Naive B cell (primary cell): ENCODE results near the gene CPLX3. TPM values are rescaled to one million over a fixed set of nuclear protein-coding genes. Genes with fewer than 3 reads are reported as not detected.

Experiments
- ATAC-seq, 2 donors: fragments of 150-1000 bp; cut with Tn5 transposase; 2 replicates each; pipeline ENCODE4 v1.10.0; 2021; ENCODE audit warnings: low read depth in 2 of 2, mild to moderate bottlenecking in 2 of 2, moderate library complexity in 2 of 2
- DNase-seq: peaks from one replicate; pipeline ENCODE4 v3.0.0; 2022
- H3K27ac Mint-ChIP-seq, 6 donors: one replicate each; pipeline ENCODE4 v1.8.0; 2020 to 2022; ENCODE audit warnings: mild to moderate bottlenecking in 6 of 6, mixed read lengths in 6 of 6, moderate library complexity in 5 of 6, inconsistent platforms in 2 of 6
- H3K27me3 Mint-ChIP-seq, 3 donors: one replicate each; pipeline ENCODE4 v1.8.0; 2021 to 2022; ENCODE audit warnings: mixed read lengths in 3 of 3, mild to moderate bottlenecking in 1 of 3
- H3K36me3 Mint-ChIP-seq, 2 donors: one replicate each; pipeline ENCODE4 v1.8.0; 2020 to 2022; ENCODE audit warnings: mixed read lengths in 2 of 2, inconsistent platforms in 1 of 2, mild to moderate bottlenecking in 1 of 2
- H3K4me1 Mint-ChIP-seq, 3 donors: one replicate each; pipeline ENCODE4 v1.8.0; 2020 to 2022; ENCODE audit warnings: mixed read lengths in 3 of 3, inconsistent platforms in 1 of 3, mild to moderate bottlenecking in 1 of 3, moderate library complexity in 1 of 3
- H3K4me3 Mint-ChIP-seq, 8 donors: one replicate each; pipeline ENCODE4 v1.8.0; 2020 to 2022; ENCODE audit warnings: mild to moderate bottlenecking in 8 of 8, mixed read lengths in 8 of 8, moderate library complexity in 8 of 8, inconsistent platforms in 2 of 8
- H3K9me3 Mint-ChIP-seq, 7 donors: one replicate each; pipeline ENCODE4 v1.8.0; 2020 to 2022; ENCODE audit warnings: mixed read lengths in 7 of 7, mild to moderate bottlenecking in 5 of 7, inconsistent platforms in 2 of 7, moderate library complexity in 1 of 7
- polyA plus RNA-seq, 6 donors: library from polyadenylated mRNA; unstranded; fragments of 300-500 nt; fragmentation: Illumina TruSeq; gene quantifications; one replicate each; pipeline ENCODE4 v1.2.3, GENCODE V29; 2021; ENCODE audit warnings: low read depth in 6 of 6

The CPLX3 gene
- polyA plus RNA-seq, 6 donors from 2014 or later = not detected

DNA sequence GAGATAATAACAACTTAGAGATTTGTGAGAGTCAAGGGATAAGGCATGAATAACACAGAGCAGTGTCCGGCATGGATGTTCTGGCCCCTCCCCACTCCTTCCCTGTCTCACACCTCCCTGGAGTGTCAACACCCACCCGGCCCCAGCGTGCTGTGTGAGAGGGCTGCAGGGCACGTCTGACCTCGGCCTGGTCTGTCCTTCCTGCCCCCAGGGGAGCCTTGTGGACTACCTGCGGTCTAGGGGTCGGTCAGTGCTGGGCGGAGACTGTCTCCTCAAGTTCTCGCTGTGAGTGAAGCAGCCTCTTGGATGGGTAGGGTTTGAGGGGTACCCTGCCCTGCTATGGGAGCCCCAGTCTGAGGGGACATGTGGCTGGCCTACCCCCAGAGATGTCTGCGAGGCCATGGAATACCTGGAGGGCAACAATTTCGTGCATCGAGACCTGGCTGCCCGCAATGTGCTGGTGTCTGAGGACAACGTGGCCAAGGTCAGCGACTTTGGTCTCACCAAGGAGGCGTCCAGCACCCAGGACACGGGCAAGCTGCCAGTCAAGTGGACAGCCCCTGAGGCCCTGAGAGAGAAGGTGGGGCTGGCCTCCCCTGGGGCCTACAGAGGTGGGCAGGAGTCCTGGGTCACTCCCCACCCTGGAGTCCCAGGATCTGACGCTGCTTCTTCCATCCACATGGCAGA lies 25.0 kb upstream of the CPLX3 start:
- ATAC-seq = no peak
- H3K4me3 Mint-ChIP-seq = peak overlapping the region in 1 of 8 donors; percentile 56
- H3K9me3 Mint-ChIP-seq = no peaks in the 10 kb centered on the region
- DNase-seq = no peak
- H3K27ac Mint-ChIP-seq = peak overlapping the region in 1 of 6 donors; percentile 99
- H3K4me1 Mint-ChIP-seq = peaks cover 35 to 52% (median 47%) of the 10 kb centered on the region in 3 donors
- H3K36me3 Mint-ChIP-seq = peaks cover 5 to 15% of the 10 kb centered on the region in 2 donors
- H3K27me3 Mint-ChIP-seq = no peaks in the 10 kb centered on the region

DNA sequence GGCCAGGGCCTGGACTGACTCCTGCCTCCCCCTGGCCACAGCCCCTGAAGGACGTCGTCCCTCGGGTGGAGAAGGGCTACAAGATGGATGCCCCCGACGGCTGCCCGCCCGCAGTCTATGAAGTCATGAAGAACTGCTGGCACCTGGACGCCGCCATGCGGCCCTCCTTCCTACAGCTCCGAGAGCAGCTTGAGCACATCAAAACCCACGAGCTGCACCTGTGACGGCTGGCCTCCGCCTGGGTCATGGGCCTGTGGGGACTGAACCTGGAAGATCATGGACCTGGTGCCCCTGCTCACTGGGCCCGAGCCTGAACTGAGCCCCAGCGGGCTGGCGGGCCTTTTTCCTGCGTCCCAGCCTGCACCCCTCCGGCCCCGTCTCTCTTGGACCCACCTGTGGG lies 24.1 kb upstream of the CPLX3 start:
- DNase-seq = no peak
- Mint-ChIP-seq H3K27ac (no peak overlapping the region), H3K36me3 (peaks cover 5 to 15% of the 10 kb centered on the region in 2 donors), H3K27me3 (no peaks in the 10 kb centered on the region), H3K4me1 (peaks cover 32 to 50% (median 50%) of the 10 kb centered on the region in 3 donors), H3K9me3 (no peaks in the 10 kb centered on the region), H3K4me3 (no peak overlapping the region)
- ATAC-seq = no peak

DNA sequence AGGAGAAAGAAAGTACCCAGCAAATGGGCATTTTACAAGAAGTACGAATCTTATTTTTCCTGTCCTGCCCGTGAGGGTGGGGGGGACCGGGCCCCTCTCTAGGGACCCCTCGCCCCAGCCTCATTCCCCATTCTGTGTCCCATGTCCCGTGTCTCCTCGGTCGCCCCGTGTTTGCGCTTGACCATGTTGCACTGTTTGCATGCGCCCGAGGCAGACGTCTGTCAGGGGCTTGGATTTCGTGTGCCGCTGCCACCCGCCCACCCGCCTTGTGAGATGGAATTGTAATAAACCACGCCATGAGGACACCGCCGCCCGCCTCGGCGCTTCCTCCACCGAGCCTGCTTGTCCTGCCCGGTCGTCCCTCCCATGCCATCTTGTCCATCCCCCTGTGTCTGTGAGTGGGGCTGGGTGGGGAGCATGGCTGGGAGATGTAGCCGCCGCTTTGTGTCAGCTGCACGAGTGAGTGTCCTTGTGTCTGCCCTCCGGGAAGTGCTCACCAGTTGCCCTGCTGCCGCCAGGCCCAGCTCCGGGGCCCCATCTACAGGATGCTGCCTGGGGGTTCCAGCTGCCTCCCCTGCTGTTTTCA lies 23.5 kb upstream of the CPLX3 start:
- no peak for ATAC-seq
- H3K4me1 Mint-ChIP-seq = peaks cover 29 to 50% (median 49%) of the 10 kb centered on the region in 3 donors
- no peak for DNase-seq
- H3K36me3 Mint-ChIP-seq = peaks cover 5 to 15% of the 10 kb centered on the region in 2 donors
- H3K4me3 Mint-ChIP-seq = no peak overlapping the region
- peak overlapping the region in 1 of 6 donors; percentile 72 for H3K27ac Mint-ChIP-seq
- H3K27me3 Mint-ChIP-seq = no peaks in the 10 kb centered on the region
- H3K9me3 Mint-ChIP-seq = no peaks in the 10 kb centered on the region

DNA sequence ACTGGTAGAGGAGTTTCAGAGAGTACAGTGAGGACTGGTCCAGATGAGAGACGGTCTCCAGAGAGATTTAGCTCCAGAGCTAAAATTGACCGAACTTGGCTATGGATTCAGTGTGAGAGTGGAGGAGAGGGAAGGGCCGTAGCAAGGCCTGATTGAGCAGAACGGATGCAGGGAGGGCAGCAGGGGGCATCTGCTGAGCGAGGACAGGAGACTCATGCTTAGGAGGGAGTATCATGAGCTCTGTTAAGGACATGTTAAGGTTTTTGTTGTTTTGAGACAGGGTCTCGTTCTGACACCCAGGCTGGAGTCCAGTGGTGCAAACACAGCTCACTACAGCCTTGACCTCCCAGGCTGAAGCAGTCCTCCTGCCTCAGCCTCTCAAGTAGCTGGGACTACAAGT lies 21.5 kb upstream of the CPLX3 start:
- DNase-seq (no peak), ATAC-seq (no peak)
- H3K9me3 Mint-ChIP-seq = no peaks in the 10 kb centered on the region
- H3K4me1 Mint-ChIP-seq = peaks cover 24 to 48% (median 46%) of the 10 kb centered on the region in 3 donors
- peak overlapping the region in 5 of 6 donors; percentile 27 to 86 (median 77) for H3K27ac Mint-ChIP-seq
- H3K4me3 Mint-ChIP-seq = peak overlapping the region in 2 of 8 donors; percentile 4 to 37
- peaks cover 5 to 15% of the 10 kb centered on the region in 2 donors for H3K36me3 Mint-ChIP-seq
- no peaks in the 10 kb centered on the region for H3K27me3 Mint-ChIP-seq

DNA sequence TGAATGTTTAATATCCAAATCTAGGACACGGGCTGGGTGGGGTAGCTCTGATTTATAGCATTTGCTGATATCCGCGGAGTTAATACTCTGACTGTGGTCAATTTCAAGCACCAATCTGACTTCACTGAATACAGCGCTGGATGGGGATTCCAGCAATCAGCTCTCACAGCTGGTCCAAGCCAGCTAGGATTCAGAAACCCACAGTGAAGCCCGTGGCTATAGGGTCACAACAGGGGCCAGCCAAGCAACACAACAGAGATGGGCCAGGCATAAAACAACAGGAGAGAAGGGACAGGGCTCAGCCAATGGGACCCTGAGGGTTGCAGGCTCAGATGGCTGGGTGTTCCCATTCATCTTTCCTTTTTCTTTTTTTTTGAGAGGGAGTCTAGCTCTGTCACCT lies 19.1 kb upstream of the CPLX3 start:
- Mint-ChIP-seq H3K9me3 (no peaks in the 10 kb centered on the region), H3K4me1 (peaks cover 18 to 44% (median 36%) of the 10 kb centered on the region in 3 donors), H3K27me3 (no peaks in the 10 kb centered on the region), H3K4me3 (no peak overlapping the region), H3K27ac (peak overlapping the region; percentile 59 to 96 (median 87)), H3K36me3 (peaks cover 5 to 7% of the 10 kb centered on the region in 2 donors)
- DNase-seq = no peak
- no peak for ATAC-seq

DNA sequence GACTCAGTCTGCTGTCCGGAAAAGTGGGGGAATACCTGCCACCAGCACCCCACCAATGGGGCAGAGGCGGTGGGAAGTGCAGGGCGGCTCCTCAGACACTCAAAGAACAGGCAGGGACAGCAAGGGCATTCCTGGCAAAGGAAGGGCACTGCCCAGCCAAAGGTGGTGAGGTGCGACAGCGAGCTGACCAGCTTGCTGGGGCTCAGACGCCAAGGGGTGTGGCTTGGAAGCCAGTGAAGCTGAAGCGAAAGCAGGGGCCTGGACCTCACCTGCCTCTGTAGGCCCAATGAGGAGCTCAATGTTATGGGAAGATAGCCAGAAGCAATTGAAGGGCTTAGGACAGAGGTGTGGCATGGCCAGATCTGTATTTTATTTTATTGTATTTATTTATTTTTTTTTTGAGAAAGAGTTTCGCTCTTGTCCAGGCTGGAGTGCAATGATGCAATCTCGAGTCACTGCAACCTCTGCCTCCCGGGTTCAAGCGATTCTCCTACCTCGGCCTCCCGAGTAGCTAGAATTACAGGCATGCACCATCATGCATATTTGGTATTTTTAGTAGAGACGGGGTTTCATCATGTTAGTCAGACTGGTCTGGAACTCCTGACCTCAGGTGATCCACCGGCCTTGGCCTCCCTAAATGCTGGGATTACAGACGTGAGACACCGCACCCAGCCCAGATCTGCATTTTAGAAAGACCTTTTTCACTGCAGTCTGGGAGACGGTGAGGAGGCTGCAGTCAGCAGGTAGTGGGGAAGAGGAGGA lies 18.2 kb upstream of the CPLX3 start:
- Mint-ChIP-seq H3K36me3 (peaks cover 5 to 7% of the 10 kb centered on the region in 2 donors), H3K4me1 (peaks cover 21 to 44% (median 39%) of the 10 kb centered on the region in 3 donors), H3K9me3 (no peaks in the 10 kb centered on the region), H3K27ac (peak overlapping the region in 5 of 6 donors; percentile 9 to 97 (median 88)), H3K4me3 (peak overlapping the region in 2 of 8 donors; percentile 53 to 77), H3K27me3 (no peaks in the 10 kb centered on the region)
- ATAC-seq (no peak), DNase-seq (no peak)

DNA sequence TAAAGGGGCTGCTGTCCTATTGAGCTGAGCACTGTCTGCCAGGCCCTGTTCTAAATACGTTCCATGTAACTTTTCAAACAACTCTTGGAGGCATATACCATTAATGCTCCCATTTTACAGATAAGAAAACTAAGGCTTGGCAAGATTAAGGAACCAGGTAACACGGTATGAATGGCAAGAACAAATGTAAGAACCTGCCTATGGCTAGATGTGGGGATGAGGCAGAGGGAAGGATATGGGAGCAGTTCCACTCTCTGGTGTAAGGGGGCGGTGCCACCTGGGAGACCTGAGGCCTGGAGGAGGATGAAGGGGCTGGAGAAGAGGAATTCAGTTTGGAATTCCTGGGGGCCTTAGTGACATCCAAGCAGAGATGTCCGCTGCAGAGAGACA lies 17.6 kb upstream of the CPLX3 start:
- ATAC-seq = no peak
- Mint-ChIP-seq H3K4me1 (peaks cover 23 to 47% (median 43%) of the 10 kb centered on the region in 3 donors), H3K27ac (peak overlapping the region; percentile 9 to 93 (median 86)), H3K9me3 (no peaks in the 10 kb centered on the region), H3K4me3 (peak overlapping the region in 1 of 8 donors; percentile 77), H3K27me3 (no peaks in the 10 kb centered on the region), H3K36me3 (peaks cover 5% of the 10 kb centered on the region in 2 donors)
- DNase-seq = no peak

DNA sequence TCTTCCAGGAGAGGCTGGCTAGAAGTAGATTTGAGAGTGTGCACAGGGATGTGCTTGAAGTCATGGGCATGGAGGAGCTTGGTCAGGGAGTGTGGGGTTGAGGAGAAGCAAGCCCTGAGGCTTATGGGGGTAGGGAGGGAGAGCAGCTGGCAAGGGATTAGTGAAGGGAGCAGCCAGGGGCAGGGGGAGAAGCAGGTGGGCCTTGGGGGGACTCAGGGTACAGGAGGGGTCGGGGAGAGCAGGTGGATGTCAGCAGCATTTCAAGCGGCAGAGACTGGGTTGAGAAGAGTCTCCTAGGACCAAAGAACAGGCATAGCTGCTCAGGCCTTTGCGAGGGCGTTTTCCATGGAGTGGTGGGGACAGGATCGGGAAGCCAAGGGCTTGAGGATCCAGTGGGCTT lies 17.2 kb upstream of the CPLX3 start:
- no peak for DNase-seq
- Mint-ChIP-seq H3K27ac (peak overlapping the region in 4 of 6 donors; percentile 73 to 93 (median 86)), H3K36me3 (peaks cover under 1 to 1% of the 10 kb centered on the region in 2 donors), H3K27me3 (no peaks in the 10 kb centered on the region), H3K9me3 (no peaks in the 10 kb centered on the region), H3K4me1 (peaks cover 23 to 46% (median 38%) of the 10 kb centered on the region in 3 donors), H3K4me3 (no peak overlapping the region)
- no peak for ATAC-seq

DNA sequence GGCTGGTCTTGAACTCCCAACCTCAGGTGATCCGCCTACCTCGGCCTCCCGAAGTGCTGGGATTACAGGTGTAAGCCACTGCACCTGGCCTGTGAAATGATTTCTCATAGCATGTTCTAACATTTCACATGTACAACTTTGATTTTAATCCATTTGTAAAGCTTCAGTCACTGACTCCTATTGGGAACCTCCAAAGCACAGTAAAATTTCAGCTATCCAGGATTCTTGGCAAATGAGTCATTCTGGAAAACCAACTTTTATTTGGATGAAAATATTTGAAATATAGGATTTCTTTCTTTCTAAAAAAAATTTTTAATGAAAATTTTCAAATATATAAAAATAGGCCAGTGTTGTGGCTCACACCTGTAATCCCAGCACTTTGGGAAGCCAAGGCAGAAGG lies 16.5 kb upstream of the CPLX3 start:
- Mint-ChIP-seq H3K27me3 (no peaks in the 10 kb centered on the region), H3K27ac (peak overlapping the region in 2 of 6 donors; percentile 70 to 88), H3K36me3 (no peaks in the 10 kb centered on the region), H3K4me1 (peaks cover 23 to 38% (median 34%) of the 10 kb centered on the region in 3 donors), H3K9me3 (no peaks in the 10 kb centered on the region), H3K4me3 (no peak overlapping the region)
- ATAC-seq (no peak), DNase-seq (no peak)

DNA sequence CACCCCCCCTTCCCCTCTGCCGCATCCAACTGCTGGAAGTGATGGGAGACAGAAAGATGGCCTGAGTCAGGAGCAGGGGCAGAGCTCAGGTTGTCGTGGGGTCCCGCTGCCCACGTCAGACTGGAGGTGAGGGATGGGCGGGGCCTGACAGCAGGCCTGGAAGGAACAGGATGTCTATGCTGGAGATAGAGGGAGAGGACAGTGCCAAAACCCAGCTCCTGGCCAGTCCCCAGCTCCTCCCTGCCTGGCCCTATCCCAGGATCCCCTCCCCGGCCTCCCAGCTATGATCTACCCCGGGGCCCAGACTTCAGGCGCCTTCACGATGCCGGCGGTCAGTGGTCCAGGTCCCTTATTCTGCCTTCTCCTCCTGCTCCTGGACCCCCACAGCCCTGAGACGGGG lies 13.9 kb upstream of the CPLX3 start, which contains the start of gene LMAN1L:
Gene LMAN1L, plus strand, starts transcription at position 303 of the 400 bp plus-strand sequence. Its CDS starts 20 bp downstream, at position 323.
- no peak for ATAC-seq
- no peaks in the 10 kb centered on the region for H3K36me3 Mint-ChIP-seq
- H3K4me3 Mint-ChIP-seq = peak within 1 kb of the TSS in 1 of 8 donors; percentile 56
- peaks cover 0 to 9% (median 0%) of the 10 kb centered on the region in 3 donors for H3K27me3 Mint-ChIP-seq
- peaks cover 28 to 32% (median 30%) of the 10 kb centered on the region in 3 donors for H3K4me1 Mint-ChIP-seq
- H3K27ac Mint-ChIP-seq = peak within 1 kb of the TSS in 2 of 6 donors; percentile 15 to 34
- H3K9me3 Mint-ChIP-seq = no peaks in the 10 kb centered on the region
- no peak for DNase-seq

DNA sequence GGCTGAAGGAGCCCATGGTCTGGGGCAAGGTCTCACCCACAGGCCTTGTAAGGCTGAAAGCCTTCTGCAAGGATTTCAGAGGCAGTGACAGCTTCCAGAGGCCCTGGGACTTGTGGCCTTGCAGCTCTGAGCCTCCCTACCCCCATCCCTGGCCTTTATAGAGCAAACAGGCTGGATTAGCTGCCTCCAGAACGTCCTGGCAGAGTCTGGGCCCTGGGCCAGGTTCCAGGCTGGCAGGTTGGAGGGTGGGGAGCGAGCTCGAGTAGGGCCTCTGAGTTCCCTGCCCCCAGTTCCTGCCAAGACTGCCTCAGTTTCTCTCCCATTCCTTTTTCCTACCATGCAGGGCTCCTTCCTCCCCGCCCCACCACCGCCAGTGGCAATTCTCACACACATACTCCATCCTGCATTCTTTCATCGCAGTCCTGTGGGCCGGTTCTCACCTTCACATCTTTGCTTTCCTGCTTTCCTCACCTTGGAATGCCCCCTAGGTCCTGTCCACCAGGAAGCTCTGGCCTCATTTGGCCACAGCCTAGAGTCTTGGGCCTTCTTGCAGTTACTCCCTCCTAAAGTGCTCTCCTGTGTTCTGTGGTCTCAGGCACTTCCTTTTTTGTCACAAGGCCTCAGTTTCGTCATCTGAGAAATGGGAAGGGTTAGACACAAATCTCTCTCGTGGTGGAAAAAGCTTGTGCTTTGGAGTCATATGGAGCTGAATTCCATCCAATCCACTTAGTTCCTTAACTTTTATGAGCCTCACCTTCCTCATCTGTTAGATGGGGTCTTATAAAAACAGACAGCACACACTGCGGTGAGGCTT lies 11.1 kb upstream of the CPLX3 start:
- Mint-ChIP-seq H3K4me1 (peaks cover 22 to 31% (median 31%) of the 10 kb centered on the region in 3 donors), H3K4me3 (peak overlapping the region in 1 of 8 donors; percentile 40), H3K27me3 (peaks cover 0 to 23% (median 0%) of the 10 kb centered on the region in 3 donors), H3K9me3 (no peaks in the 10 kb centered on the region), H3K27ac (no peak overlapping the region), H3K36me3 (no peaks in the 10 kb centered on the region)
- no peak for ATAC-seq
- DNase-seq = no peak

DNA sequence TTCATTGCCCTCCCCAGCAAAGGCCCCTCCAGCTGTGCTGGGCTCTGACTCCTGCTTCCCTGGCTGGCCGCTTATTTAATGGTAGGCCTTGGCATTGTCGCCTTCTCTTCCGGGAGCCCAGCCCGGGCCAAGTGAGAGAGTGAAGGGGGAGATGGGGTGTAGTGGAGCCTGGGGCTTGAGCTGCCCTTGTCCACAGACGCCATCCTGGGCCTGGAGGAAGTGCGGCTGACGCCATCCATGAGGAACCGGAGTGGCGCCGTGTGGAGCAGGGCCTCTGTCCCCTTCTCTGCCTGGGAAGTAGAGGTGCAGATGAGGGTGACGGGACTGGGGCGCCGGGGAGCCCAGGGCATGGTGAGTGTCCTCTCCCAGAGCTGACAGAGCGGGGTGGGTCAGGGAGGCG lies 10.5 kb upstream of the CPLX3 start:
- H3K4me1 Mint-ChIP-seq = peaks cover 28 to 37% (median 37%) of the 10 kb centered on the region in 3 donors
- no peaks in the 10 kb centered on the region for H3K9me3 Mint-ChIP-seq
- no peak for ATAC-seq
- no peak overlapping the region for H3K27ac Mint-ChIP-seq
- H3K4me3 Mint-ChIP-seq = no peak overlapping the region
- H3K27me3 Mint-ChIP-seq = peaks cover 0 to 23% (median 0%) of the 10 kb centered on the region in 3 donors
- DNase-seq = no peak
- no peaks in the 10 kb centered on the region for H3K36me3 Mint-ChIP-seq
